Astrocyte of the cerebellum (primary cell): ENCODE measurements around the gene THRB.

Experiments used
- DNase-seq: peaks from one replicate; pipeline ENCODE4 v3.0.0-alpha.2; 2011; ENCODE audit warnings: low read depth
- H3K4me3 ChIP-seq: 2 replicates; pipeline ENCODE4 v1.5.1; 2011; ENCODE audit warnings: mild to moderate bottlenecking, low read depth, low read length, moderate library complexity
- in situ Hi-C: cut with HindIII; loops from 2 replicates; pipeline ENCODE4 v1.10.0; 2017; ENCODE audit warnings: low sequenced_read_pairs
- TF ChIP-seq, protein P1 (sequence below): IDR thresholded peaks from 2 replicates; pipeline ENCODE4 v1.5.1; 2012; ENCODE audit warnings: low read length, low read depth, moderate library complexity, mild to moderate bottlenecking; ENCODE audit errors: missing control alignments

THRB gene

GRCh38 chr3:24254649-24255048 lies 240.0 kb downstream of the THRB start:
- TF ChIP-seq, protein P1, sequence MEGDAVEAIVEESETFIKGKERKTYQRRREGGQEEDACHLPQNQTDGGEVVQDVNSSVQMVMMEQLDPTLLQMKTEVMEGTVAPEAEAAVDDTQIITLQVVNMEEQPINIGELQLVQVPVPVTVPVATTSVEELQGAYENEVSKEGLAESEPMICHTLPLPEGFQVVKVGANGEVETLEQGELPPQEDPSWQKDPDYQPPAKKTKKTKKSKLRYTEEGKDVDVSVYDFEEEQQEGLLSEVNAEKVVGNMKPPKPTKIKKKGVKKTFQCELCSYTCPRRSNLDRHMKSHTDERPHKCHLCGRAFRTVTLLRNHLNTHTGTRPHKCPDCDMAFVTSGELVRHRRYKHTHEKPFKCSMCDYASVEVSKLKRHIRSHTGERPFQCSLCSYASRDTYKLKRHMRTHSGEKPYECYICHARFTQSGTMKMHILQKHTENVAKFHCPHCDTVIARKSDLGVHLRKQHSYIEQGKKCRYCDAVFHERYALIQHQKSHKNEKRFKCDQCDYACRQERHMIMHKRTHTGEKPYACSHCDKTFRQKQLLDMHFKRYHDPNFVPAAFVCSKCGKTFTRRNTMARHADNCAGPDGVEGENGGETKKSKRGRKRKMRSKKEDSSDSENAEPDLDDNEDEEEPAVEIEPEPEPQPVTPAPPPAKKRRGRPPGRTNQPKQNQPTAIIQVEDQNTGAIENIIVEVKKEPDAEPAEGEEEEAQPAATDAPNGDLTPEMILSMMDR, result no peak
- in situ Hi-C loops, result no loop called here

GRCh38 chr3:24253336-24253735 lies 241.3 kb downstream of the THRB start:
- in situ Hi-C loops, result no loop called here
- no peak for DNase-seq
- H3K4me3 ChIP-seq, result no peak overlapping the region
- TF ChIP-seq, protein P1, result no peak

More at GRCh38 chr3:24254649-24255048, 240.0 kb downstream of the THRB start:
- H3K4me3 ChIP-seq, result no peak overlapping the region
- peak; percentile 85 for DNase-seq

DNA sequence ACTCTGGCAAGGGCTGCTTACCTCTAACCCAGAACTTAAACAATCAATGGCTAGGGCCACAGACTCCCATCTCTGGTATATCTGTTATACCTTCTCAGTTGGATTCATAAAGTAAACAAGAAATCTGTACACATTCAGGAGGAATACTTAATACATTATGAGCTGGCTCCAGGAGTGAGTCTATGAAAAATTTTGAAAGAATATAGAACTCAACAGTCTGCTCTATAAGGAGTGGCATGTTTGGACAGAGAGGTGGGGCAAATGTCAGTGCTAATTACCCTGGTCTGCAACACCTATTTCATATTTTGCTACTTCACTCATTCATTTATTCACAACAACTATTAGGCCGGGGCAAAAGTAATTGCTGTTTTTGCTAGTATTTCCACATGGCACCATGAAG lies 245.1 kb downstream of the THRB start:
- TF ChIP-seq, protein P1, result no peak
- DNase-seq, result no peak
- in situ Hi-C loops, result no loop called here
- no peak overlapping the region for H3K4me3 ChIP-seq

- in situ Hi-C loops, result no loop called here
- no peak for DNase-seq
- H3K4me3 ChIP-seq, result no peak overlapping the region
- TF ChIP-seq, protein P1, result no peak
These were observed 249.6 kb downstream of the THRB start for GRCh38 chr3:24245056-24245455.

- no peak overlapping the region for H3K4me3 ChIP-seq
- in situ Hi-C loops, result no loop called here
- TF ChIP-seq, protein P1, result no peak
- no peak for DNase-seq
These were observed 250.2 kb downstream of the THRB start for GRCh38 chr3:24244491-24244890.

GRCh38 chr3:24242012-24242698 lies 252.5 kb downstream of the THRB start:
- no peak overlapping the region for H3K4me3 ChIP-seq
- in situ Hi-C loops, result no loop called here
- peak; percentile 89 for DNase-seq
- TF ChIP-seq, protein P1, result no peak
